Measurements from ENCODE around the gene CCDC177.

DNA sequence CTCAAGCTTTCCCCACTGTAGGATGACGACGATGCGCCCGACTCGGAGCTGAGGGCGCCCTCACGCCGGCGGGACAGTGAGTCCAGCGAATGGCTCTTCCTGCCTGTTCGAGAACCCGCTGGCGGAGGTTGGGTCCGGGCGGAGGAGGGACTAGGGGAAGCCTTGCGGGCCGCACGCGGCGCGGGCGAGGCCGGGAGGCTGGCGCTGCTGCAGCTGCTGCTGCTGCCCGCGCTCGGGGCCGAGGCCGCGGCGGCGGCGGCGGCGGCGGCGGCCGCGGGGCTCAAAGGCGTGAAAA is 1.9 kb downstream of the CCDC177 start:
- TF ChIP-seq, protein P1, sequence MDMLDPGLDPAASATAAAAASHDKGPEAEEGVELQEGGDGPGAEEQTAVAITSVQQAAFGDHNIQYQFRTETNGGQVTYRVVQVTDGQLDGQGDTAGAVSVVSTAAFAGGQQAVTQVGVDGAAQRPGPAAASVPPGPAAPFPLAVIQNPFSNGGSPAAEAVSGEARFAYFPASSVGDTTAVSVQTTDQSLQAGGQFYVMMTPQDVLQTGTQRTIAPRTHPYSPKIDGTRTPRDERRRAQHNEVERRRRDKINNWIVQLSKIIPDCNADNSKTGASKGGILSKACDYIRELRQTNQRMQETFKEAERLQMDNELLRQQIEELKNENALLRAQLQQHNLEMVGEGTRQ (CRISPR knock-in tag; IDR thresholded peaks at IDR 0.05): no peak
- no peak for TF ChIP-seq EGR1 (conservative IDR thresholded peaks at IDR 0.05)
- TF ChIP-seq POLR2B (IDR thresholded peaks at IDR 0.05; ENCODE audit: low read depth, partially characterized antibody): no peak
- no peak for TF ChIP-seq ZNF263 (CRISPR knock-in tag; IDR thresholded peaks at IDR 0.05; ENCODE audit: borderline replicate concordance)
